MM.1S (cell line): ENCODE measurements around the gene PTHLH.

Experiments
- CTCF ChIP-seq: fragments of 300-600 bp; sonication (generic); IDR thresholded peaks from 2 replicates; pipeline ENCODE4 v1.5.1; 2016; ENCODE audit warnings: antibody characterized with exemption, low read length, mixed read lengths
- EZH2 ChIP-seq: fragments of 300-600 bp; sonication (generic); optimal IDR thresholded peaks from 2 replicates; pipeline ENCODE3; 2017; ENCODE audit warnings: low read depth, mild to moderate bottlenecking, antibody characterized with exemption, low read length, mixed read lengths
- EZH2phosphoT487 ChIP-seq: fragments of 300-600 bp; sonication (generic); IDR thresholded peaks from 2 replicates; pipeline ENCODE4 v1.6.1; 2018; ENCODE audit warnings: antibody characterized with exemption, low read length

DNA sequence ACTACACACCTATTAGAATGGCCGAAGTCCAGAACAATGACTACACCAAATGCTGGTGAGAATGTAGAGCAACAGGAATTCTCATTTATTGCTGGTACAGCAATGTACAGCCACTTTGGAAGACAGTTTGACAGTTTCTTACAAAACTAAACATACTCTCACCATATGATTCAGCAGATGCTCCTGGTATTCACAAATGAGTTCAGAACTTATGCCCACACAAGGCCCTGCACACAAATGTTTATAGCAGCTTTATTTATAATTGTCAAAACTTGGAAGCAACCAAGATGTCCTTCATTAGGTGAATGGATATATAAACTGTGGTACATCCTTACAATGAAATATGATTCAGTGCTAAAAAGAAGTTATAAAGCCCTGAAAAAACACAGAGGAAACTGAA lies 38.3 kb downstream of the PTHLH start:
- no peak for TF ChIP-seq CTCF
- TF ChIP-seq EZH2 = no peak
- no peak for TF ChIP-seq EZH2phosphoT487
